Colon (tissue), 2 donors: Measurements from ENCODE around the gene FBLIM1.

Experiments used
- FAIRE-seq: peaks from 2 replicates; lab custom pipeline; 2012; peaks lifted over from hg19 to GRCh38; lab: Jason Lieb, UNC
- donor health status: control.
- donor health status: control.

Gene FBLIM1

DNA sequence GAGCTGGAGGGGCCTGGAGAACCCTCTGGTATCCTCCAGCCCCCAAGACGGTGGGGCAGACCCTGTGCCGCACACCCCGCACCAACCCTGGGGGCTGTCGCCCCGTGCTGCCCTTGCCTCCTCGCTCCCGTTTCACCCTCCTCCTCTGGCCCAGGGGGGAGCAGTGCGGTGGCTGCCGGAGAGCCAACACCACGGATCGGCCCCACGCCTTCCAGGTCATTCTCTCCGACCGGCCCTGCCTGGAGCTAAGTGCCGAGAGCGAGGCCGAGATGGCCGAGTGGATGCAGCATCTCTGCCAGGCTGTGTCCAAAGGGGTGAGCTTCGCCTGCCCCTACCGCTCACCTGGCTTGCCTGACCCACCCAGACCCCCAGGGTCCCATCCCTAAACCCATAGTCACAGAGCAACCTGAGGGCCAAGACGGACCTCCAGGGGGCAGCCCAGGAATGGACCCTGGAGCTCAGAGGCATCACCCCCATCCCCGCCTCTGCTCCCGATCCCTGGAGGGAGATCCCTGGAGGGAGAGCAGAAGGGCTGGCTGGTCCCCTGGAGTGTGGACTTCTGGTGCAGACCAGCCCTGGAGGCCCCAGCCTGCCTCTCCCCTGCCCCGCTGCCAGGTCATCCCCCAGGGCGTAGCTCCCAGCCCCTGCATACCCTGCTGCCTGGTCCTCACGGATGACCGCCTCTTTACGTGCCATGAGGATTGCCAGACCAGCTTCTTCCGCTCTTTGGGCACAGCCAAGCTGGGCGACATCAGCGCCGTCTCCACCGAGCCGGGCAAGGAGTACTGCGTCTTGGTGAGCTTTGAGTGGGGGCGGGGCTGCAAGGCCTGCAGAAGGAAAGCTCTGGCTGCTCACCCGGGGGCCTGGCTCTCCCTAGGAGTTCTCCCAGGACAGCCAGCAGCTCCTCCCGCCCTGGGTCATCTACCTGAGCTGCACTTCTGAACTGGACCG, 26.6 kb upstream of the FBLIM1 start:
- no peak for FAIRE-seq

DNA sequence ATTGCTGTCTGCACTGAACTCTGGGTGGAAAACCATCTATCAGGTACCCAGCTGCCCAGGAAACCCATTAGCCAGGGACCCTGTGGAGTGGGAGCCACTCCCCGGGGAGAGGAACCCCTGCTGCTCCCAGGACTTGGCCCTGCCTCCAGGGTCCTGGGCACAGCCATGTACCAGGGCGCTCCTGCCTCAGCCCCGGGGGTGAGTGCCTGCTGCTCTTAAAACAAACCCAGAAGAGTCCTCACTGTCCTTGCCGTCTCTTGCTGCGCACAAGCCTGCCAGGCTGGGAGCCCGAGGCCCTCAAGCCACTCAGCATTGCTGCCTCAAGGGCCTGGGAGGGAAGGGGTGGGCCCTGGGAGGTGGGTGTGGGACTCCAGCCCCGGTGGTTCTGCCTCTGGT, 25.9 kb upstream of the FBLIM1 start:
- FAIRE-seq: no peak

DNA sequence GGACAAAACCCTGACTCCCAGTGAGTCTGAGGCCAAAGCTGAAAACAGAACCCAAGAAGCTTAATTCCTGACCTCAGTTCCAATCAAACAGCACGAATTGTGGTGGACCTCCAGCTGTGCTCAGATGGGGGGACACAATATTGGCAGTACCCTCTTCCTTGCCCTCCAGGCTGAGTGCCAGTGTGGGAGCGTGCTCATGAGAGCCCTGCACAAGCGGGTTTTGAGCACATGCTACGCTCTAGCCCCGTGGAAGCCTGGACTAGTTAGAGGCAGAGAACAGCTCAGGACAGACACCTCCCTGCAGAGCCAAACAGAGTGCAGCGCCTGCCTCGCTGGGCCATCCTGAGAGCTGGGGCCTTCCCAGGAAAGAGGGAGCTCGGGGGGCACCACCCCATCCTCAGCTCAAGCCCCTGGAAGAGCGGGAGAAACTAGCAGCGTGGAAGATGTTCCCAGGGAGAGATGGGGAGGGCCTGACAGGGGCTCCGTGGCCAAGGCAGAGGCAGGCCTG, 25.3 kb upstream of the FBLIM1 start:
- FAIRE-seq: no peak

DNA sequence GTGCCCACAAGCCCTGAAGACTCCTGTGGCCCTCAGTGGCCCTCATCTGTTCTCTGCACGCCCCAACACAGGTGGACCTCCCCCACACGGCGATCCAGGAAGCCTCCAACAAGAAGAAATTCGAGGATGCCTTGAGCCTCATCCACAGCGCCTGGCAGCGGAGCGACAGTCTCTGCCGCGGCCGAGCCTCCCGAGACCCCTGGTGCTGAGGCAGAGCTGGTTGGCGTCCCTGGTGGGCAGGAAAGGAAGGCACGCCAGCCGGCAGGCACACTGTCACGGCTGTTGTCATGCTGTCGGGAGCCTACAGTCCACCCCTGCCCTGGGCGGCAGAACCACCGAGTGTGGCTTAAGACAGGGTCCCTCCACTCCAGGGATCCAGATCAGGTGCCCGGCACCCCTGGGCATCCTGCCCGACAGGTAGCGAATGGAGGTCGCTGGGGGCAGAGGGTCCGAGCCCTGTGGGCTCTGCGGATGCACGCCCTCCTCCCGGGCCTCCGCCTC, 24.8 kb upstream of the FBLIM1 start:
- FAIRE-seq: no peak

DNA sequence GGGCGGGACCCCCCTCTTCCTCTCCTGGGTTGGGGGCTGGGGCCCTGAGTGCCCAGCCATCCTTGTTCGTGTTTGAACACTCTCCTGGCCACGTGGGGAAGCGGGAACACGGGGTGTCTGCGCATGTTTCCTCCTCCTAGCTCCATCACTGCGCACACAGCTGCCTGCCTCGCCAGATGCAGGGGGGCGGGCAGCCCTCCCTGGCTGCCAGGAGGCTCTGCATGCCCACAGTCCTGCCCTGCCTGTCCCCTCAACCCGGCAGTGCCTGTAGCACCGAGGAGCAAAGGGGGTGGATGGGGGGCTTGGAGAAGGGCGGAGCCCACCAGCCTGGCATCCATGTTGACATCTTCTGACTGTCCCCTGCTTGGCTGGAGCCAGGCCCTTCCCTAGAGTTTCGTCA, 24.3 kb upstream of the FBLIM1 start:
- no peak for FAIRE-seq

DNA sequence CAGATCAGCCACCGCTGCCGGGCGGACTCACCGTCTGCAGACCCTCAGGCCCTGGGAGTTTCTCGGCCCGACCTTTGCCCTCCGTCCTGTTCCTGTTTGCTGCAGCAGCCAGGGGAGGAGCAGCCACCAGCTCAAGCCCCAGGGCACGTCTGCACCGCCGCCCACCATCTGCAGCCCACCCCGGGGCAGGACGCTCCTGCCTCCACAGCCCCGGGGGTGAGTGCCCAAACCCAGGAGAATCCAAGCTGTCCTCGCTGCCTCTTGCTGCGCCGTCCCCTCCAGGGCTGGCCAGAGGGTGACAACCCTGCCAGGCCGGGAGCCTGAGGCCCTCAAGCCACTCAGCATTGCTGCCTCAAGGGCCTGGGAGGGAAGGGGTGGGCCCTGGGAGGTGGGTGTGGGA, 23.7 kb upstream of the FBLIM1 start:
- FAIRE-seq: no peak

DNA sequence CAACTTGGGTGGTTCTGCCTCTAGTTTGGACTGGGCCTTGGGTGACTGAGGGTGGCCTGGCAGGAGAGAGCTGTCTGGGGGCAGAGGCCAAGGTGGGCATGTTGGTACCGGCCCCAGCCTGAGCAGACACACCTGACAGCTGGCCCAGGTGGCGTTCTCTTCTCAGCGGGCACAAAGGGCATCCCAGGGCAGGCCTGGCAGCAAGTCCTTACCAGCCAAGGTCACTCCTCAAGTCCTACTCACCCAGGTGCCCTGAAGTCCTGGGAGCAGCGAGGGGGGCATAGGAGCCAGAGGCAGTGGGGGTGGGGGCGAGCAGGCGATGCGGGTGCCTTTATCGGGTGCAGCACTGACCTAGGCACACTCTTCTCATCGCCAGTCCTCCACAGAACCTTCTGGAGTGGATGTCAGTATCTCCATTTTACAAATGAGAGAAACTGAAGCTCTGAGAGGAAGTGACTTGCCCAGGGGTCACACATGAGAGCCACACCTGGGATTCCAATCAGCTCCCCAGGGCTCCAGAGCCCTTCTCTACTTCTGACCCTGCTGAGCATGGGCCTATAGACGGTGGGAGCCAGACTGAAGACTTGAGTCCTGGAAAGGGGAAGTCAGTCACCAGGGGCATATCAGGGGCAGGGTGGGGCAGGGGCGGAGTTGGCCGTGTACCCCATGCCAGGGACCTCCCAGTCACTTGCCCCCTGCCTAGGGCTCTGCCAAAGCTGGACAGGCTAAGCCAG, 23.1 kb upstream of the FBLIM1 start:
- no peak for FAIRE-seq

DNA sequence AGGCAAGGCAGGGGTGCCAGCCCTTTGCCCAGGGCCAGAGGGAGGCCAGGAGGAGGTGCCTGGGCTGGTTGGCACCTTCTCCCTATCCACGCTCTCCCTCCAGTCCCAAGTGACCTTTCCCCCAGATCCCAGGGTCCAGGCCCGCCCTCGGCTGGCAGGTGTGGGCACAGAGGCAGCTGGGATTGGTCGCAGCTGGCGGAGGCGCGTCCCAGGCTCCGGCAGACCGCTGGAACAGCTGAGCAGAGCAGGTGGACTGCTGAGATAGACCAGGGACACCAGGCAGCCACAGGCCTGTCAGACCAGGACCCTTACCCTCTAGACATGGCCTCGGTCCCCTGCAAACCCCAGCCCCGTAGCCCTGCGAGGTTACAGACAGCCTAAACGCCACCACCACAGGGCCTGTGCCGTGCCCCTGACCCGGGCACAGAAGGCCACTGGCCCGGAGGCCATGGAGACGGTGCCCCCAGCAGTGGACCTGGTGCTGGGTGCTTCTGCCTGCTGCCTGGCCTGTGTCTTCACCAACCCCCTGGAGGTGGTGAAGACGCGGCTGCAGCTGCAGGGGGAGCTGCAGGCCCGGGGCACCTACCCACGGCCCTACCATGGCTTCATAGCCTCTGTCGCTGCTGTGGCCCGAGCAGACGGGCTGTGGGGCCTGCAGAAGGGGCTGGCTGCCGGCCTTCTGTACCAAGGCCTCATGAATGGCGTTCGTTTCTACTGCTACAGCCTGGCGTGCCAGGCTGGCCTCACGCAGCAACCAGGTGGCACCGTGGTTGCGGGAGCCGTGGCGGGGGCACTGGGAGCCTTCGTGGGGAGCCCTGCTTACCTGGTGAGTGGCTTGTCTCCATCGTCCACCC, 22.3 kb upstream of the FBLIM1 start, which contains the start of gene SLC25A34:
TSS of gene SLC25A34 (plus strand) at position 221 of the 854 bp plus-strand sequence. CDS start at position 449, 228 bp downstream.
- no peak for FAIRE-seq

DNA sequence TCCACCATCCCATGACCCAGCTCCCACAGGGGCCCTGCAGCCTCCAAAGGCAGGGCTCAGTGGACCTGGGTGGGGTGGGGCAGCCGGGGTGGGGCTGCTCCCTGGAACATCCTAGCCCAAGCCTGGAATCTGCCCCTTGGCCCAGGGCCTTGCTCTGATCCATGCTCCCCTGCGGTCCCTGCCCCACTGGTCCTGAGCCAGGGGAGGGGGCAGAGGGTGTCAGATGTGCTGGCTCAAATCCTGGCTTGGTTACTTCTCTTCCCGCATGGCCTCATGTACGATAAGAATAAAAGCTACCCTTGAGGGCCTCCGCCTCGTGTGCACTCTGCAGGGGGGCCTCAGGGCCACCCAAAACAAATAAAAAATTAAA, 21.7 kb upstream of the FBLIM1 start:
- no peak for FAIRE-seq

DNA sequence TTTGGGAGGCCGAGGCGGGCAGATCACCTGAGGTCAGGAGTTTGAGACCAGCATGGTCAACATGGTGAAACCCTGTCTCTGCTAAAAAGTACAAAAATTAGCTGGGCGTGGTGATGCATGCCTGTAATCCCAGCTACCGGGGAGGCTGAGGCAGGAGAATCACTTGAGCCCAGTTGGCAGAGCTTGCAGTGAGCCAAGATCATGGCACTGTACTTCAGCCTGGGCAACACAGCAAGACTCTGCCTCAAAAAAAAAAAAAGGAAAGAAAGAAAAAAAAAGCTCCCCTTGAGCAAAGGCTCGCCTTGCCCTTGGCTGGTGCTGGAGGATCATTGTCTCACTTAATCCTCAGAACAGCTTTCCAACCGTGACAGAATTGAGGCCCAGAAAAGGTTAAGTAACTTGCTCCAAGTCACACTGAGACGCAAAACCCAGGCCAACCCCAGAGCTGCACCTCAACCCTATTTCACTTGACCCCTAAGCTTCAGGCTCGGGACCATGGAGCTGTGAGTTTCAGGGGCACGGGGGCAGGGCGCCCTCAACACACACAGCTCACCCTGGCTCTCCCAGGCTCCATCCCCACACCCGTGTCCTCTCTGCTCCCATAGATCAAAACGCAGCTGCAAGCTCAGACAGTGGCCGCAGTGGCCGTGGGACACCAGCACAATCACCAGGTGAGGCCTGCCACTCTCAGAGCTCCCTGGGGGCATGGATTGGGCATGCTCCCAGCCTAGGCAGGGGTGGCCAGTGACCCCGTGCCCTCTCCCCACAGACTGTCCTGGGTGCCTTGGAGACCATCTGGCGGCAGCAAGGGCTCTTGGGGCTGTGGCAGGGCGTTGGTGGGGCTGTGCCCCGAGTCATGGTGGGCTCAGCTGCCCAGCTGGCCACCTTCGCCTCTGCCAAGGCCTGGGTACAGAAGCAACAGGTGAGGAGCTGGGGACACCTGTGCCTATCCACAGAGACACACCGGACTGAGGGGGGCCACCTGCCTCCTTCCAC, 21.0 kb upstream of the FBLIM1 start:
- no peak for FAIRE-seq

DNA sequence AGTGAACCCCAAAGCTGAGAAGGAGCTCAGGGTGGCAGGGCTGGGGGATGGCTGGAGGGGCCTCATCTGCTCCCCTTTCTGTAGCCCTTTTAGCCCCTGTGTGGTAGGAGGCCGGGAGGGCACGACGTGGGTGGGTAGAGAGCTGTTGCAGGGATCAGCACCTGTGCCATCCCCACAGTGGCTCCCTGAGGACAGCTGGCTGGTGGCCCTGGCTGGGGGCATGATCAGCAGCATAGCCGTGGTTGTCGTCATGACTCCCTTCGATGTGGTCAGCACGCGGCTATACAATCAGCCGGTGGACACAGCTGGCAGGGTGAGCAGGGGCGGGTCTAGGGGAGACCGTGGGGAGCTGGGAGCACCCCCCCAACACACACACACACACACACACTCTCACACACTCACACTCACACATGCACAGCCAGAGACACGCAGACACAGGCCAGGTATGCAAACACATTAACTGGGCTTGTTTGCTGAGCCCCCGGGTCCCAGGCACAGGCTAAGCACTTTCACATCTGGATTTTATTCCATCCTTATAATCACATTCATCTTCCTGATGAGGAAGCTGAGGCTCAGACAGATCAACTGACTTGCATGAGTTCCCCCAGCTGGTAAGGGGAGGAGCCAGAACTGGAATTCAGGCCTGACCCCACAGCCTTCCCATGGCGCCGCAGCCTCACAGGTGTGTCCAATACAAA, 20.0 kb upstream of the FBLIM1 start:
- FAIRE-seq: no peak

DNA sequence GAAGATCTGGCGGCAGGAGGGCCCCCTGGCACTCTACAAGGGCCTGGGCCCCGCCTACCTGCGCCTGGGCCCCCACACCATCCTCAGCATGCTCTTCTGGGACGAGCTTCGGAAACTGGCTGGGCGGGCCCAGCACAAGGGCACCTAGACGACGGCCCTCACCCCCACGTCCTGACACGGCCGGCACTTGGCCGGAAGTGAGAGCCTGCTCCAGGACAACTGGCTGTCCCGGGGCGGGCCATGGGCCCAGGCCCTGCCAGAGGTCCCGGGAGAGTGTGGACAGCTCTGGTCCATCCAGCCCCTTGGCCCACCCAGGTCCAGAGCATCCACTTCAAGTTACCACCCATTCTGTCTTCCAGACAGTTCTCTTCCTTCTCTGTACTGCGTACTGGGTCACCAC, 19.3 kb upstream of the FBLIM1 start:
- no peak for FAIRE-seq

DNA sequence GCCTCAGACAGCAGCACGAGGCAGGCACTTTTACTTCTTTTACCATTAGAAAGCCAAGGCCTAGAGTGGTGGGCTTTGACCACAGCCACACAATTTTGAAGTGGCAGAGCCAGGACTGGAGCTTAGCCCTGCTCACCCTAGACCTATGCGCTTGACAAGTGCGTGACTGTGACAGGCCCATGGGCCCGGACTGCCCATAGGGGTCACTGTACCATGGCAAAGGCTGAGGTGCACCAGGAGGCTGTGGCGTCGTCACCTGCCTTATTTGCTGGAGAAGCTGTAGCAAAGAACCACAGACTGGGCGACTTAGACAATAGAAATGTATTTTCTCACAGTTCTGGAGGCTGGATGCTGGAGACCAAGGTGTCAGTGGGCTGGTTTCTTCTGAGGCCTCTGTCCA, 18.9 kb upstream of the FBLIM1 start:
- no peak for FAIRE-seq

DNA sequence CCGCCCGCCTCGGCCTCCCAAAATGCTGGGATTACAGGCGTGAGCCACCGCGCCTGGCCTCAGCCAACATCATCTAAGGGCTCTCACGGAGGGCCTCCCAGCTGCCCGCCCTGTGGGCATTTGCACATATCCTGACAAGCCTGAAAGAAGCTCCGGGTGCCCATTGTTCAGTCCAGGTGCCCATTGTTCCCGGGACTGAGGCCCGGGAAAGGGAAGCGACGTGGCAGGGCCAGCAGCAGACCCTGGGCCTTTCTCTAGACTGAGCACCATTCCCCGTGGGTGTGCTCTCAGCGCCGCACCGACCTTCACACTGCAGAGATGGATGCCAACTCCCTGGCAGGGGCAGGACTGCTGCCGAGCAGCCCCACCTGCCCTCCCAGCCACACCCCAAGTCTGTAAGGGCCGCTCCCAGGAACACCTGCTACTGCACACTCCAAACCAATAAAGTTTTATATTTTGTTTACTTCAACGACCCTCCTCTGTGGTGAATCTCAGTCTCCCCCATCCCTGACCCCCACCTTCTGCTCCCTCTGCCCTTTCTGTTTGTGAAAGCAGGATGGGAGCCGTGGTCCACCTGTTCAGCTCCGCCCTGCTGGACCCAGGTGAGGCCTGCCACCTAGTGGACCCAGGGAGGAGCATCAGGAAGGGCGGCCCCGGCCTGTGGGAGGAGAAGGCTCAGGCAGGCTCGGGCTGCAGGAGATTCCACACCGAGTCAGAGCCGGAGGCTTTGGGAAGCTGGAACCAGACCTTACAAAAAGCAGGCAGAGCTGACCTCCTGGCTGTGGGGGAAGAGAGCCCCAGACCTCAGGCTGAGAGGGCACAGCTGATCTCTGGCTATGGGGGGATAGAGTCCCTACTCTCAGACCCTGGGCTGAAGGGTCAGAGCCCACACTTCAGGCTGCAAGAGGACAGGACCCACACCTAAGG, 17.4 kb upstream of the FBLIM1 start:
- FAIRE-seq: peak; percentile 31

DNA sequence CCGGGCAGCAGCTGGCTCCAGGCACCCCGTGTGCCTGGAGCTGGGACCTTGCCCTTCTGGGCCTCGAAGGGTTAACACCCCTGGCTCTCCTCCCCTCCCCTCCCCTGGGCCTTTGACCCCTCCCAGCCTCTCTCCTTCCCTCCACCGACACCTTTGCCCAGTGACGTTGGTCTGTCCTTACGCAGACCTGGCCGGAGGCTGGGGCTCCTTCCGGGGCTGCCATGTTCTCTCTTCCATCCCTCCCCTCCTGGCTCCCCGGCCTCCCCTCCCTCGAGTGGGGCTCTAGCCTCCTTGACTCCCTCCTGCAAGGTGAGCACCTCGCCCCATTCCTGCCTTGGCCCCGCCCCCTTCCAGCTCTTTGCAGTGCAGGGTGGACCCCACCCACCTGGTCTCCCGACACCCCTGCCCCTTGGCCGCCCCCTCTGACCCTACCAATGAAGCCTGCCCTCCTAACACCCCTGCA, 16.2 kb upstream of the FBLIM1 start, which contains the start of gene TMEM82:
TSS of gene TMEM82 (plus strand) at position 161 of the 463 bp plus-strand sequence. CDS start at position 222, 61 bp downstream.
- FAIRE-seq: no peak

DNA sequence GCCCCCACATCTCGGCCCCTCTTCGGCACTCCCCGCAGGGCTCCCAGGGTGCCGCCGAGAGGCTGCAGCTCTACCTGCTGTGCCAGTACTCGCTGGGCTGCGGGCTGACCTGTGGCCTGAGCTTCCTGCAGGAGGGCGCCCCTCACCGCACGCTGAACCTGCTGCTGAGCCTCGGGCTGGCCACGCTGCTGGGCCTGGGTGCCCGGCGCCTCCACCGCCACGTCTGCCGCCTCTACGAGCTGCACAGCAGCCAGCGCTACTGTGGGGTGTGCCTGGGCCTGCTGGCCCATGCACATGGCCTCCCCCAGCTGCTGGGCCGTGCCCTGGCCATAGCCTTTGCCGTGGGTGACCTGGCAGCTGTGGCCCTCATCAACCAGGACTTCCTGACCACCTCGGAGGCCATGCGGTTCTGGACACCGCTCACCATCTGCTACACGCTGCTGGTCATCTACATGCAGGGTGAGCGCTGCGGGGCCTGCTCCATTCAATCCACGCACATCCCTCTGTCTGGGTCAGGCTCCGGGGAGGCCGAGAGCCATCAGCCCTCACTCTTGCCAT, 14.4 kb upstream of the FBLIM1 start:
- no peak for FAIRE-seq

DNA sequence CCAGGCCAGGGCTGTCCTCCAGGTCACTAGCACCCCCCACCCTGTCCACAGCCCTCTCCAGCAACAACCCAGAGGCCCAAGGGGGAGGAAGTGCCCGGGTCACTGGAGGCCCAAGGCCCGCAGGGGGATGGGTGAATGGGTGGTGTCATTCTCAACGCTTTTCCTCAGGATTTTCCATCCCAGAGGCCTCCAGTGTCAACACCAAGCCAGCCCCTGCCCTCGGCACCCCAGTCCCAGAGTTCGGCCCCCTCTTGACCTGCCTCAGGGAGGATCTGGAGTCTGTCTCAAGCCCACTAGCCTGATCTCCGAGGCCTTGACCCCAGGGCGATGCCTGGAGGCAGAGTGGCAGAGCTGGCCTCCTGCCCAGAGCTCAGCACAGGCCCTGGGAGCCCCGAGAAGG, 11.2 kb upstream of the FBLIM1 start:
- FAIRE-seq: no peak

DNA sequence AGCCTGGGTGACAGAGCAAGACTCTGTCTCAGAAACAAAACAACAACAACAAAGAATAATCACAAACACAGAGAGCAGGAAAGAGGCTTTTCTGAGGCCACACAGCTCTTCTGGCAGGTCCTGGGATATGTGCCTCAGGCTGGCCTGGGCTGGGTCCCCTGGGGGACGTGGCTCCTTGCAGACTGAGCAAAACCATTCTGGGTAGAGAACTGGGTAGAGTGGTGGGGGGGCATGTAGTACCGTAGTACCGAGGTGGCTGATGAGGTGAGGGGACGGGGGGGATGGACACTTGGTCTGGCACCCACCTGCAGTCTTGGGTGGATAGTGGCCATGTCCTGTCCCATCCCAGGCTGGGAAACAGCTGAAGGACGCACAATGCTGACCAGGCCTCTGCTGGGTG, 10.3 kb upstream of the FBLIM1 start:
- no peak for FAIRE-seq
